PC-3 (cell line): ENCODE results near the gene C10orf95. TPM values are rescaled to one million over a fixed set of nuclear protein-coding genes. Genes with fewer than 3 reads are reported as not detected.

ENCODE experiments used
- ATAC-seq: fragments of 200-7000 bp; cut with Tn5 transposase; 2 replicates; pipeline ENCODE4 v1.9.1; 2020; ENCODE audit warnings: mild to moderate bottlenecking, moderate library complexity
- BruUV-seq: library from RNA; stranded (reverse); fragments of 400-500 nt; replicated peaks from 2 replicates; lab custom pipeline; 2021; lab: Mats Ljungman, UMichigan
- CTCF ChIA-PET: fragments of 300-600 bp; sonication (Branson Sonifier 250); formaldehyde crosslinking; loops from one replicate; lab custom pipeline; 2022; ENCODE audit warnings: antibody characterized with exemption; lab: Charles Lee
- POLR2A ChIA-PET: fragments of 300-600 bp; sonication (Branson Sonifier 250); formaldehyde crosslinking; loops from one replicate; lab custom pipeline; 2022; ENCODE audit warnings: antibody characterized with exemption; ENCODE audit not compliant: unreplicated experiment; lab: Charles Lee
- DNase-seq: peaks from one replicate; pipeline ENCODE4 v3.0.0-alpha.2; 2015
- H2AFZ ChIP-seq: fragments of 300-600 bp; sonication (generic); 2 replicates; pipeline ENCODE4 v1.6.0; 2016; ENCODE audit warnings: antibody characterized with exemption, low read length
- H3F3A ChIP-seq: fragments of 300-600 bp; sonication (generic); one replicate; pipeline ENCODE4 v1.6.0; 2017; ENCODE audit warnings: antibody characterized with exemption, low read length, control low read depth, mild to moderate bottlenecking; ENCODE audit not compliant: unreplicated experiment
- H3K27ac ChIP-seq: fragments of 300-600 bp; sonication (generic); 2 replicates; pipeline ENCODE4 v1.5.1; 2016; ENCODE audit warnings: mild to moderate bottlenecking, low read length
- H3K27me3 ChIP-seq: fragments of 300-600 bp; sonication (generic); 2 replicates; pipeline ENCODE4 v1.6.1; 2016; ENCODE audit warnings: low read length, mixed read lengths
- H3K36me3 ChIP-seq: fragments of 300-600 bp; sonication (generic); 2 replicates; pipeline ENCODE4 v1.6.1; 2016; ENCODE audit warnings: low read depth, mixed run types, low read length, mixed read lengths
- H3K4me1 ChIP-seq: fragments of 300-600 bp; sonication (generic); 2 replicates; pipeline ENCODE4 v1.5.1; 2016; ENCODE audit warnings: low read length; ENCODE audit not compliant: insufficient read depth
- H3K4me2 ChIP-seq: fragments of 300-600 bp; sonication (generic); 2 replicates; pipeline ENCODE4 v1.6.0; 2016; ENCODE audit warnings: low read length
- H3K4me3 ChIP-seq: fragments of 300-600 bp; sonication (generic); 2 replicates; pipeline ENCODE4 v1.5.1; 2016; ENCODE audit warnings: mild to moderate bottlenecking, low read length, mixed read lengths
- H3K79me2 ChIP-seq: fragments of 300-600 bp; sonication (generic); 2 replicates; pipeline ENCODE4 v1.6.1; 2017; ENCODE audit warnings: low read length, mixed read lengths
- H3K9ac ChIP-seq: fragments of 300-600 bp; sonication (generic); 2 replicates; pipeline ENCODE4 v1.6.0; 2016; ENCODE audit warnings: mild to moderate bottlenecking, low read length
- H3K9me2 ChIP-seq: fragments of 300-600 bp; sonication (generic); replicated peaks from 2 replicates; pipeline ENCODE4 v1.6.1; 2016; ENCODE audit warnings: mixed run types, low read length, mixed read lengths
- H3K9me3 ChIP-seq: fragments of 300-600 bp; sonication (generic); 2 replicates; pipeline ENCODE4 v1.6.1; 2016; ENCODE audit warnings: low read length, mixed read lengths
- H4K20me1 ChIP-seq: fragments of 300-600 bp; sonication (generic); 2 replicates; pipeline ENCODE4 v1.6.1; 2016; ENCODE audit warnings: low read length, mixed read lengths
- CTCF ChIP-seq: fragments of 300-600 bp; sonication (generic); conservative IDR thresholded peaks from 2 replicates; pipeline ENCODE4 v1.5.1; 2017; ENCODE audit warnings: antibody characterized with exemption, low read depth, mild to moderate bottlenecking, low read length
- EZH2 ChIP-seq: fragments of 300-600 bp; sonication (generic); IDR thresholded peaks from one replicate; pipeline ENCODE4 v1.6.1; 2017; ENCODE audit warnings: antibody characterized with exemption, mild to moderate bottlenecking, low read length; ENCODE audit not compliant: unreplicated experiment
- EZH2phosphoT487 ChIP-seq: fragments of 300-600 bp; sonication (generic); IDR thresholded peaks from 2 replicates; pipeline ENCODE4 v1.6.1; 2018; ENCODE audit warnings: mild to moderate bottlenecking, antibody characterized with exemption, low read length, borderline replicate concordance
- intact Hi-C: fragments of 100-400 bp; cut with micrococcal nuclease; formaldehyde crosslinking; loops from 2 replicates; pipeline ENCODE4 v1.9.0; 2023
- total RNA-seq: library from RNA; depleted of rRNA; stranded (reverse); fragments of >200 nt; gene quantifications from 2 replicates; pipeline ENCODE4 v1.2.3, GENCODE V29; 2014

The C10orf95 gene
- total RNA-seq, 1 experiment from 2014 or later = 1.9 TPM

- H3K36me3 ChIP-seq = peaks cover 5% of the 10 kb centered on the region; the same call in 1 of the 2 replicates
- H3K9ac ChIP-seq = no peak overlapping the region
- no peaks in the 10 kb centered on the region for H3K9me3 ChIP-seq
- no peak overlapping the region for H3K4me3 ChIP-seq
- peaks cover 29% of the 10 kb centered on the region for H3K79me2 ChIP-seq
- no peak overlapping the region for H3K4me2 ChIP-seq
- ChIA-PET CTCF (no interaction called here), POLR2A (no interaction called here)
- H3K4me1 ChIP-seq = peaks cover 20% of the 10 kb centered on the region
- intact Hi-C loops = no loop called here
- H3K27me3 ChIP-seq = no peaks in the 10 kb centered on the region
- BruUV-seq = no TSS peak
- 0 out of 2 replicates have a peak, but pooled peaks cover 4% of the 10 kb centered on the region for H4K20me1 ChIP-seq
- ATAC-seq = no peak
- H3F3A ChIP-seq = no peaks in the 10 kb centered on the region
- H3K27ac ChIP-seq = no peak overlapping the region
- no peak for DNase-seq
- H3K9me2 ChIP-seq = no peaks in the 10 kb centered on the region
- H2AFZ ChIP-seq = no peak overlapping the region
- TF ChIP-seq CTCF (no peak), EZH2phosphoT487 (no peak)
Observed at GRCh38 chr10:102453502-102453901, 2.2 kb upstream of the C10orf95 start.

GRCh38 chr10:102452672-102453340, 1.5 kb upstream of the C10orf95 start:
- ATAC-seq (no peak), DNase-seq (peak; percentile 51)
- no peak for TF ChIP-seq EZH2
- no peak for TF ChIP-seq EZH2phosphoT487
- TF ChIP-seq CTCF = no peak
- Histone ChIP-seq H3K9me2 (no peaks in the 10 kb centered on the region), H3K9ac (no peak overlapping the region), H3K4me3 (no peak overlapping the region), H3K4me1 (peaks cover 20% of the 10 kb centered on the region), H3K4me2 (no peak overlapping the region; the same call in 1 of the 2 replicates), H4K20me1 (0 out of 2 replicates have a peak, but pooled peaks cover 4% of the 10 kb centered on the region), H3K79me2 (peaks cover 29% of the 10 kb centered on the region), H2AFZ (no peak overlapping the region), H3K36me3 (peaks cover 5% of the 10 kb centered on the region; the same call in 1 of the 2 replicates), H3K27ac (no peak overlapping the region), H3K27me3 (no peaks in the 10 kb centered on the region), H3F3A (no peaks in the 10 kb centered on the region), H3K9me3 (no peaks in the 10 kb centered on the region)
- intact Hi-C loops = no loop called here
- POLR2A ChIA-PET = no interaction called here
- CTCF ChIA-PET = no interaction called here
- no TSS peak for BruUV-seq
